ENCODE data around the gene SIX5. TPM values are rescaled to one million over a fixed set of nuclear protein-coding genes. Genes with fewer than 3 reads are reported as not detected.

The SIX5 gene
- total RNA-seq, 1 donor from 2014 or later = 16.8 TPM

- H3K36me3 ChIP-seq = peaks cover 27% of the 10 kb centered on the region
- H3K4me1 ChIP-seq = peaks cover 34% of the 10 kb centered on the region
- no peaks in the 10 kb centered on the region for H3K9me3 ChIP-seq
- ATAC-seq (no peak), DNase-seq (no peak)
- H3K4me3 ChIP-seq = peak overlapping the region; percentile 55
- intact Hi-C loops (cut with DNase I) = no loop called here
- no peak for TF ChIP-seq CTCF (IDR thresholded peaks at IDR 0.05)
- peaks cover 30% of the 10 kb centered on the region for H3K27me3 ChIP-seq (ENCODE audit: low read depth)
- no peak overlapping the region for H3K27ac ChIP-seq
Observed at GRCh38 chr19:45780448-45781213, 11.6 kb upstream of the SIX5 start.

GRCh38 chr19:45780146-45780447, 11.0 kb upstream of the SIX5 start:
- no peak overlapping the region for H3K27ac ChIP-seq
- no peak for TF ChIP-seq CTCF (IDR thresholded peaks at IDR 0.05)
- ATAC-seq = no peak
- H3K9me3 ChIP-seq = no peaks in the 10 kb centered on the region
- peaks cover 25% of the 10 kb centered on the region for H3K27me3 ChIP-seq (ENCODE audit: low read depth)
- intact Hi-C loops (cut with DNase I) = no loop called here
- H3K36me3 ChIP-seq = peaks cover 22% of the 10 kb centered on the region
- peak overlapping the region; percentile 55 for H3K4me3 ChIP-seq
- H3K4me1 ChIP-seq = peaks cover 34% of the 10 kb centered on the region
- DNase-seq = no peak

GRCh38 chr19:45779231-45780145, 10.4 kb upstream of the SIX5 start:
- Histone ChIP-seq H3K4me1 (peaks cover 34% of the 10 kb centered on the region), H3K27me3 (ENCODE audit: low read depth) (peaks cover 18% of the 10 kb centered on the region), H3K27ac (no peak overlapping the region), H3K4me3 (peak overlapping the region; percentile 34), H3K9me3 (no peaks in the 10 kb centered on the region), H3K36me3 (peaks cover 26% of the 10 kb centered on the region)
- intact Hi-C loops (cut with DNase I) = no loop called here
- peak; percentile 90 for DNase-seq
- ATAC-seq = peak; percentile 91 to 92
- TF ChIP-seq CTCF (IDR thresholded peaks at IDR 0.05) = peak; percentile 61

- intact Hi-C loops (cut with DNase I) = no loop called here
- ATAC-seq = no peak
- Histone ChIP-seq H3K27me3 (ENCODE audit: low read depth) (peaks cover 18% of the 10 kb centered on the region), H3K27ac (no peak overlapping the region), H3K36me3 (peaks cover 32% of the 10 kb centered on the region), H3K4me3 (no peak overlapping the region), H3K9me3 (no peaks in the 10 kb centered on the region), H3K4me1 (peaks cover 34% of the 10 kb centered on the region)
- no peak for DNase-seq
- no peak for TF ChIP-seq CTCF (IDR thresholded peaks at IDR 0.05)
Observed at GRCh38 chr19:45778010-45778661, 9.1 kb upstream of the SIX5 start.

GRCh38 chr19:45777395-45777961, 8.4 kb upstream of the SIX5 start:
- no peak for ATAC-seq

More at GRCh38 chr19:45777395-45777961, 8.4 kb upstream of the SIX5 start:
- H3K4me3 ChIP-seq = no peak overlapping the region
- intact Hi-C loops (cut with DNase I) = no loop called here
- no peak for DNase-seq
- peaks cover 34% of the 10 kb centered on the region for H3K4me1 ChIP-seq
- H3K27me3 ChIP-seq (ENCODE audit: low read depth) = peaks cover 21% of the 10 kb centered on the region
- peaks cover 32% of the 10 kb centered on the region for H3K36me3 ChIP-seq
- no peak overlapping the region for H3K27ac ChIP-seq
- TF ChIP-seq CTCF (IDR thresholded peaks at IDR 0.05) = no peak
- H3K9me3 ChIP-seq = no peaks in the 10 kb centered on the region

Measured in lower lobe of right lung (tissue), 2 donors.